GM19438 (cell line): ENCODE data around the gene PHOSPHO1.

Experiments used
- ATAC-seq: cut with Tn5 transposase; IDR thresholded peaks from one replicate; pipeline ENCODE4 v1.9.1; 2021; ENCODE audit warnings: low read depth; ENCODE audit not compliant: unreplicated experiment

Gene PHOSPHO1

GRCh38 chr17:49223168-49223516 lies 7.4 kb downstream of the PHOSPHO1 start:
- ATAC-seq, result no peak

- ATAC-seq, result no peak
Measured at GRCh38 chr17:49219987-49220386, 10.6 kb downstream of the PHOSPHO1 start.

GRCh38 chr17:49218941-49219913 lies 11.4 kb downstream of the PHOSPHO1 start:
- ATAC-seq, result no peak

- peak; percentile 44 for ATAC-seq
Measured at GRCh38 chr17:49217651-49218413, 12.8 kb downstream of the PHOSPHO1 start.

- ATAC-seq, result no peak
Measured at GRCh38 chr17:49216953-49217650, 13.5 kb downstream of the PHOSPHO1 start.

GRCh38 chr17:49216482-49216881 lies 14.1 kb downstream of the PHOSPHO1 start:
- no peak for ATAC-seq

GRCh38 chr17:49214676-49215360 lies 15.8 kb downstream of the PHOSPHO1 start:
- no peak for ATAC-seq

- no peak for ATAC-seq
Measured at GRCh38 chr17:49213847-49214246, 16.7 kb downstream of the PHOSPHO1 start.

GRCh38 chr17:49213399-49213798 lies 17.2 kb downstream of the PHOSPHO1 start:
- ATAC-seq, result no peak

GRCh38 chr17:49210158-49211029 lies 20.2 kb downstream of the PHOSPHO1 start, which contains the start of the genes ABI3 and GNGT2:
Gene ABI3 (plus strand): TSS chr17:49210707. CDS start chr17:49210725, 18 bp downstream.
Gene GNGT2 (minus strand): TSS chr17:49210574. CDS start chr17:49207422, 3,152 bp downstream.
- ATAC-seq, result peak; percentile 79

GRCh38 chr17:49209061-49209571 lies 21.5 kb downstream of the PHOSPHO1 start:
- ATAC-seq, result no peak

- no peak for ATAC-seq
Measured at GRCh38 chr17:49204516-49204915, 26.1 kb downstream of the PHOSPHO1 start.

GRCh38 chr17:49203796-49204195 lies 26.8 kb downstream of the PHOSPHO1 start:
- ATAC-seq, result no peak

GRCh38 chr17:49201481-49201927 lies 29.1 kb downstream of the PHOSPHO1 start:
- ATAC-seq, result no peak

- no peak for ATAC-seq
Measured at GRCh38 chr17:49200423-49201083, 30.0 kb downstream of the PHOSPHO1 start.

- no peak for ATAC-seq
Measured at GRCh38 chr17:49198211-49198610, 32.4 kb downstream of the PHOSPHO1 start.

- ATAC-seq, result no peak
Measured at GRCh38 chr17:49197346-49197998, 33.1 kb downstream of the PHOSPHO1 start.

GRCh38 chr17:49196520-49196919 lies 34.1 kb downstream of the PHOSPHO1 start:
- ATAC-seq, result no peak
